Measurements from ENCODE around the gene CCR6. TPM values are rescaled to one million over a fixed set of nuclear protein-coding genes. Genes with fewer than 3 reads are reported as not detected.
"Not testable (repeated sequence)": the region's sequence is repeated elsewhere in the genome, so short reads cannot be mapped to it uniquely, and the experiment has no call there.

CCR6 gene
- total RNA-seq, 6 donors from 2014 or later, result 0.34 to 1.9 (median 1.0) TPM; not detected in 3

DNA sequence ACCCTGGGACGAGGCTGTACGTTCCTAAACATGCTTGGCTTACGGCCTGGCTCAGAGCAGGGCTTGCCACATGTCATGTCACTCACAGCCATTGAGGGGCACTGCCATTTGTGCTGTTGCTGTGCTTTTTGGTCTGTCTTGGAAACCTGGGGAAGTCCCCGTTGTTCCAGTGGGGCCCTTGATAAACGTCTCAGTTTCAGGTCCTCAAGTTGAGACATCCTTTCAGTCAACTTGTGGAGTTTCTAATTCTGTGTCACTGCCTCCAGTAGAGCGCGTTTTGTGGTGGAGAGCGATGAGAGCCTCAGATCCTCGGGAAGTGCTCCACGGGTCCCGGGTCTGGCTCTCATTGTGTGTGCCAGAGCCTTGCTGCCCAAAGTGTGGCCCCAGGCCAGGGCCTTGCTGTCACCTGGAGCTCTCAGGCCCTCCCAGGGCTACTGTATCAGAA is 43.0 kb upstream of the CCR6 start:
- ATAC-seq (ENCODE audit: low FRiP score in 2 of 2) (peak; percentile 30 to 43), DNase-seq (no peak)
- TF ChIP-seq, protein P1, sequence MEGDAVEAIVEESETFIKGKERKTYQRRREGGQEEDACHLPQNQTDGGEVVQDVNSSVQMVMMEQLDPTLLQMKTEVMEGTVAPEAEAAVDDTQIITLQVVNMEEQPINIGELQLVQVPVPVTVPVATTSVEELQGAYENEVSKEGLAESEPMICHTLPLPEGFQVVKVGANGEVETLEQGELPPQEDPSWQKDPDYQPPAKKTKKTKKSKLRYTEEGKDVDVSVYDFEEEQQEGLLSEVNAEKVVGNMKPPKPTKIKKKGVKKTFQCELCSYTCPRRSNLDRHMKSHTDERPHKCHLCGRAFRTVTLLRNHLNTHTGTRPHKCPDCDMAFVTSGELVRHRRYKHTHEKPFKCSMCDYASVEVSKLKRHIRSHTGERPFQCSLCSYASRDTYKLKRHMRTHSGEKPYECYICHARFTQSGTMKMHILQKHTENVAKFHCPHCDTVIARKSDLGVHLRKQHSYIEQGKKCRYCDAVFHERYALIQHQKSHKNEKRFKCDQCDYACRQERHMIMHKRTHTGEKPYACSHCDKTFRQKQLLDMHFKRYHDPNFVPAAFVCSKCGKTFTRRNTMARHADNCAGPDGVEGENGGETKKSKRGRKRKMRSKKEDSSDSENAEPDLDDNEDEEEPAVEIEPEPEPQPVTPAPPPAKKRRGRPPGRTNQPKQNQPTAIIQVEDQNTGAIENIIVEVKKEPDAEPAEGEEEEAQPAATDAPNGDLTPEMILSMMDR (IDR thresholded peaks at IDR 0.05), result no peak
- TF ChIP-seq POLR2A (IDR thresholded peaks at IDR 0.05), result no peak
- no peak for TF ChIP-seq POLR2AphosphoS5 (IDR thresholded peaks at IDR 0.05)
- 64 to 77% methylated on average over 11 of the region's 11 CpGs for WGBS, 2 donors
- Histone ChIP-seq H3K27me3 (no peaks in the 10 kb centered on the region), H3K27ac (no peak overlapping the region), H3K4me1 (no peaks in the 10 kb centered on the region), H3K9me3 (no peaks in the 10 kb centered on the region), H3K36me3 (no peaks in the 10 kb centered on the region), H3K4me3 (no peak overlapping the region)

DNA sequence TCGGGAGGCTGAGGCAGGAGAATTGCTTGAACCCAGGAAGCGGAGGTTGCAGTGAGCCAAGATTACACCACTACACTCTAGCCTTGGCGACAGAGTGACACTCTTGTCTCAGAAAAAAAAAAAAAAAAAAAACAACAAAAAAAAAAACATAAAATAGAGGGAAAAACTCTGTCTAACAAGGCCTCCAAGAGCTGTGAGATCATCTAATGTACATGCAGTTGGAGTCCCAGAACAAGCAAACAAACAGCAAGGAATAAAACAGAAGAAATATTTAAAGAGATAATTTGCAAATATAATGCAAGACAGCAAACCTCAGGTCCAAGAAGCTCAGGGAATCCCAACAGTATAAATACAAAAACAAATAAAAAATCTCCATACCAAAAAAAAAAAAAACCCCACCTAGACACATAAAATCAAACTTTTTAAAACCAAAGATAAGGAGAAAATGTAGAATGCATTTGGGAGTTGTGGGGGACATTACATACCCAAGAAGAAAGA is 35.0 kb upstream of the CCR6 start:
- Histone ChIP-seq H3K27ac (no peak overlapping the region), H3K36me3 (no peaks in the 10 kb centered on the region), H3K9me3 (peaks cover 0 to 16% (median 0%) of the 10 kb centered on the region in 4 donors), H3K4me3 (no peak overlapping the region), H3K27me3 (no peaks in the 10 kb centered on the region), H3K4me1 (peaks cover 0 to 6% (median 0%) of the 10 kb centered on the region in 4 donors)
- WGBS, 2 donors, result 86 to 94% methylated on average over 3 of the region's 3 CpGs
- no peak for TF ChIP-seq EP300 (IDR thresholded peaks at IDR 0.05)
- TF ChIP-seq POLR2A (IDR thresholded peaks at IDR 0.05), result no peak
- TF ChIP-seq POLR2AphosphoS5 (IDR thresholded peaks at IDR 0.05), result no peak
- TF ChIP-seq, protein P1 (IDR thresholded peaks at IDR 0.05), result no peak
- ATAC-seq (ENCODE audit: low FRiP score in 2 of 2) (no peak), DNase-seq (no peak)

DNA sequence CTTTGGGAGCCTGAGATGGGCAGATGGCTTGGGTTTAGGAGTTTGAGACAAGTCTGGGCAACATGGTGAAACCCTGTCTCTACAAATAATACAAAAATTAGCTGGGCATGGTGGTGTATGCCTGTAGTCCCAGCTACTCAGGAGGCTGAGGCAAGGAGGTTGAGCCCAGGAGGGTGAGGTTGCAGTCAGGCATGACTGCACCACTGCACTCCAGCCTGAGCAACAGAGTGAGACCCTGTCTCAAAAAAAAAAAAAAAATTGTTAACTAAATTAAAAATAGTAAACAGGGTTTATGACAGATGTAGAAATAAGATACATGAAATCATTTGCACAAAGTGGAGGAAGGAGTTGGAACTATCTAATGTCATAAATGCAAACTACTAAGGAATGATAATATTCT is 34.2 kb upstream of the CCR6 start:
- not testable (repeated sequence) for H3K27ac ChIP-seq; ATAC-seq (ENCODE audit: low FRiP score in 2 of 2); DNase-seq; H3K4me3 ChIP-seq; H3K36me3 ChIP-seq; H3K27me3 ChIP-seq; H3K4me1 ChIP-seq
- peaks cover 0 to 16% (median 0%) of the 10 kb centered on the region in 4 donors for H3K9me3 ChIP-seq

DNA sequence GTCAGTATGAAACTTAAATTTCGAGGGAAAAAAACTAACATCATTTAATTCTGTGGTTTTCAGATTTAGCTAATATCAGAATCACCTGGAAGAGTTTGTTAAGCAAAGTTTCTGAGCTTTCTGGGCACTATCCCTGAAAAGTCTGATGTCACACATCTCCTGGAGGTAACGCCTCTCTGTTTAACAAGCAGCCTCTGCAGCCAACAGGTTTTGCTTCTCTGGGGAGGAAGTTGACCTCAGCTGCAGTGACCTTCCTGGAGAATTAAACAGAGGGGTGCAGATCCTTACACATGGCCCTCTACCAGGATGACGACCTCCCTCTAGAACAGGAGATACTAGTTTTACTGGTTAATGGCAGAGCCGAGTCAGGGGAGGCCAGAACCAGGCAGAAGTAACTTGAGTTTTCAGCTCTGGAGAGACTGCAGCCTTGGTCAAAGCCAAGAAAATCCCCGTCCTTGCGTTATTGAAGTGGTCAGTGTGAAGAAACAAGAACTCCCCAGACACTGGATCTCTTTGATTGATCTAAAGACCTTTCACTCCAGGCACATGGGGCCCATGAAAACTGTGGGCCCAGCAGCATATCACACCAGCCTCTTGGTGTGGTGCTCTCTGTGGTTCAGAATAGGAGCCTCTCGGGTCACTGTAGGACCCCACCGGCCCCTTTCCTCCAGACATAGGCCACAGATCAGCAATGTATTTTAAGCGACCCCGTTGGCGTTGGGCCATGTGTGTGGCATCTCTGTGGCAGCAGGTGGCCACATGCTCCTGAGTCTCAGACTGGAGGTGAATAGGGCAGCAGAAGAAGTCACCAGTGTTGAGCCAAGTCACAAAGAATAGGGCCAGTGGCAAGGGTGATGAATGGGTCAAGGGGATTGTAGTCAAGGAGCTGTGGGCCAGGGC is 33.4 kb upstream of the CCR6 start:
- H3K9me3 ChIP-seq, result peaks cover 0 to 16% (median 0%) of the 10 kb centered on the region in 4 donors
- 87 to 95% methylated on average over 10 to 11 of the region's 11 CpGs for WGBS, 2 donors
- TF ChIP-seq EP300 (IDR thresholded peaks at IDR 0.05) (no peak), POLR2A (IDR thresholded peaks at IDR 0.05) (no peak)
- TF ChIP-seq, protein P1 (IDR thresholded peaks at IDR 0.05), result no peak
- no peak overlapping the region for H3K27ac ChIP-seq
- no peak for DNase-seq
- H3K36me3 ChIP-seq, result no peaks in the 10 kb centered on the region
- no peaks in the 10 kb centered on the region for H3K27me3 ChIP-seq
- no peak overlapping the region for H3K4me3 ChIP-seq
- peaks cover 0 to 11% (median 6%) of the 10 kb centered on the region in 4 donors for H3K4me1 ChIP-seq
- ATAC-seq (ENCODE audit: low FRiP score in 2 of 2), result no peak

DNA sequence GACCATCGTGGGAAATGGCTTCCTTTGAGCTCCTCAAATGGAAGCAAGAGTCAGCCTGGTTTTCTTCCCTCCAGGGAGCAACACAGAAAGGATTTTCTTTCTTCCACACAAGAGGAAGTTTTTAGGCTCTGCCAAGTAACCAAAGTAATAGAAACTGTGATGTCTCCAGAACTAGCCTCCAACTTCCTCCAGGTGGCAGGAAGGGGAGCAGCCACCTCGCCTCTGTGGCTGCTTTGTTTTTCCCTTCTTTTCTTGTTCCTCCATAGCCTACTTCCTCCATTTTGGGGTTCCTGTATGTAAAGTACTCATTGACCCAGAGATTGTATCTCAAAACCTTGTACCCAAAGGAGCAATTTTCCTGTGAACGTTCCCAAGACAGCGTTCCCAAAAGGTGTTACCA is 32.7 kb upstream of the CCR6 start:
- Histone ChIP-seq H3K27ac (peak overlapping the region in 2 of 4 donors; percentile 27 to 49), H3K4me3 (no peak overlapping the region), H3K27me3 (no peaks in the 10 kb centered on the region), H3K4me1 (peaks cover 0 to 12% (median 8%) of the 10 kb centered on the region in 4 donors), H3K9me3 (peaks cover 0 to 16% (median 0%) of the 10 kb centered on the region in 4 donors), H3K36me3 (no peaks in the 10 kb centered on the region)
- TF ChIP-seq POLR2AphosphoS5 (IDR thresholded peaks at IDR 0.05), result no peak
- TF ChIP-seq POLR2A (IDR thresholded peaks at IDR 0.05), result no peak
- TF ChIP-seq, protein P1 (IDR thresholded peaks at IDR 0.05), result no peak
- TF ChIP-seq EP300 (IDR thresholded peaks at IDR 0.05), result no peak
- 75 to 83% methylated on average over 4 of the region's 4 CpGs for WGBS, 2 donors
- DNase-seq, result no peak
- peak in 1 of 2 donors; percentile 35 for ATAC-seq (ENCODE audit: low FRiP score in 2 of 2)

Measured in upper lobe of left lung (tissue), 6 donors.